Fibroblast of lung (primary cell): ENCODE measurements around the gene B3GLCT.

ENCODE experiments used
- CTCF ChIP-seq, 2 donors: IDR thresholded peaks in 1 of 2; conservative IDR thresholded peaks in 1 of 2; 1 replicate in 1 of 2; 2 replicates in 1 of 2; pipeline ENCODE4 v1.5.1; 2011 to 2012; ENCODE audit warnings: low read length in 2 of 2, control low read depth in 1 of 2, inconsistent platforms in 1 of 2, low read depth in 1 of 2, mild to moderate bottlenecking in 1 of 2
- EZH2 ChIP-seq: IDR thresholded peaks from 2 replicates; pipeline ENCODE4 v1.5.1; 2012; ENCODE audit warnings: low read length, control low read depth, mild to moderate bottlenecking; ENCODE audit errors: missing control alignments

GRCh38 chr13:31248965-31249539, 49.3 kb downstream of the B3GLCT start:
- TF ChIP-seq CTCF (conservative IDR thresholded peaks at IDR 0.05 in 1 of 2, IDR thresholded peaks at IDR 0.05 in 1 of 2; ENCODE audit: low read depth in 1 of 2, low read length in 2 of 2) (no peak), EZH2 (no peak)
